H9 (cell line): Measurements from ENCODE around the gene OR2C3. TPM values are rescaled to one million over a fixed set of nuclear protein-coding genes. Genes with fewer than 3 reads are reported as not detected.

ENCODE experiments used
- DNase-seq: peaks from one replicate; pipeline ENCODE4 v3.0.0-alpha.2; 2017
- H2AFZ ChIP-seq: one replicate; pipeline ENCODE4 v1.6.1; 2013; ENCODE audit warnings: mild to moderate bottlenecking, low read length, control low read depth, moderate library complexity
- H2AK5ac ChIP-seq: 2 replicates; pipeline ENCODE4 v1.6.1; 2013; ENCODE audit warnings: low read length, control low read depth, mixed read lengths; ENCODE audit not compliant: insufficient read length
- H2BK120ac ChIP-seq: one replicate; pipeline ENCODE4 v1.6.1; 2013; ENCODE audit warnings: low read depth, mild to moderate bottlenecking, low read length, control low read depth, inconsistent platforms; ENCODE audit not compliant: poor library complexity, severe bottlenecking
- H2BK12ac ChIP-seq: 2 replicates; pipeline ENCODE4 v1.6.1; 2013; ENCODE audit warnings: low read length, control low read depth, mixed read lengths, low read depth; ENCODE audit not compliant: insufficient read length
- H2BK15ac ChIP-seq: 2 replicates; pipeline ENCODE4 v1.6.1; 2013; ENCODE audit warnings: low read depth, low read length, control low read depth
- H2BK20ac ChIP-seq: one replicate; pipeline ENCODE4 v1.6.1; 2013; ENCODE audit warnings: low read depth, mild to moderate bottlenecking, low read length, control low read depth, inconsistent platforms; ENCODE audit not compliant: poor library complexity, severe bottlenecking
- H2BK5ac ChIP-seq: 2 replicates; pipeline ENCODE4 v1.6.1; 2013; ENCODE audit warnings: low read length, control low read depth, mixed read lengths; ENCODE audit not compliant: insufficient read length
- H3K14ac ChIP-seq: 2 replicates; pipeline ENCODE4 v1.6.1; 2013; ENCODE audit warnings: low read length, control low read depth; ENCODE audit not compliant: insufficient read depth
- H3K18ac ChIP-seq: 2 replicates; pipeline ENCODE4 v1.6.1; 2013; ENCODE audit warnings: low read depth, mild to moderate bottlenecking, mixed read lengths, low read length, control low read depth; ENCODE audit not compliant: insufficient read length
- H3K23ac ChIP-seq: 2 replicates; pipeline ENCODE4 v1.6.1; 2013; ENCODE audit warnings: low read length, control low read depth, mixed read lengths, low read depth; ENCODE audit not compliant: insufficient read length
- H3K23me2 ChIP-seq: 2 replicates; pipeline ENCODE4 v1.6.1; 2013; ENCODE audit warnings: low read depth, mild to moderate bottlenecking, mixed read lengths, low read length, control low read depth; ENCODE audit not compliant: insufficient read length, poor library complexity, severe bottlenecking
- H3K27ac ChIP-seq: 2 replicates; pipeline ENCODE4 v1.5.1; 2013; ENCODE audit warnings: low read length, control low read depth, mixed read lengths, low read depth; ENCODE audit not compliant: insufficient read length
- H3K27me3 ChIP-seq: 2 replicates; pipeline ENCODE4 v1.6.1; 2013; ENCODE audit warnings: low read length, control low read depth, inconsistent platforms; ENCODE audit not compliant: insufficient read depth
- H3K4ac ChIP-seq: 2 replicates; pipeline ENCODE4 v1.6.1; 2013; ENCODE audit warnings: low read depth, mild to moderate bottlenecking, control low read depth, inconsistent platforms, low read length, moderate library complexity
- H3K4me1 ChIP-seq: 2 replicates; pipeline ENCODE4 v1.6.1; 2013; ENCODE audit warnings: low read length, control low read depth, inconsistent platforms; ENCODE audit not compliant: insufficient read depth
- H3K4me2 ChIP-seq: 2 replicates; pipeline ENCODE4 v1.6.1; 2013; ENCODE audit warnings: low read length, control low read depth, mixed read lengths; ENCODE audit not compliant: insufficient read length, insufficient read depth
- H3K56ac ChIP-seq: 2 replicates; pipeline ENCODE4 v1.6.1; 2013; ENCODE audit warnings: low read depth, mild to moderate bottlenecking, mixed read lengths, low read length, control low read depth; ENCODE audit not compliant: insufficient read length
- H3K79me1 ChIP-seq: 2 replicates; pipeline ENCODE4 v1.6.1; 2013; ENCODE audit warnings: low read depth, mild to moderate bottlenecking, moderate library complexity, low read length, control low read depth, inconsistent platforms; ENCODE audit not compliant: insufficient read depth, poor library complexity, severe bottlenecking
- H3K79me2 ChIP-seq: 2 replicates; pipeline ENCODE4 v1.6.1; 2013; ENCODE audit warnings: low read length, control low read depth, inconsistent platforms; ENCODE audit not compliant: insufficient read depth
- H3K9ac ChIP-seq: 2 replicates; pipeline ENCODE4 v1.6.1; 2013; ENCODE audit warnings: low read length, control low read depth, mixed read lengths; ENCODE audit not compliant: insufficient read length; ENCODE audit errors: extremely low read depth
- H3K9me3 ChIP-seq: one replicate; pipeline ENCODE4 v1.6.1; 2013; ENCODE audit warnings: low read depth, low read length, inconsistent platforms; ENCODE audit not compliant: control insufficient read depth
- H3T11ph ChIP-seq: one replicate; pipeline ENCODE4 v1.6.1; 2013; ENCODE audit warnings: mild to moderate bottlenecking, low read length, control low read depth, inconsistent platforms
- H4K20me1 ChIP-seq: one replicate; pipeline ENCODE4 v1.6.1; 2013; ENCODE audit not compliant: control insufficient read depth, insufficient read length, insufficient read depth
- H4K5ac ChIP-seq: 2 replicates; pipeline ENCODE4 v1.6.1; 2013; ENCODE audit warnings: low read depth, mild to moderate bottlenecking, mixed read lengths, low read length, control low read depth; ENCODE audit not compliant: insufficient read length
- H4K8ac ChIP-seq: replicated peaks from 2 replicates; pipeline ENCODE4 v1.6.1; 2013; ENCODE audit warnings: low read length, control low read depth, mixed read lengths, low read depth; ENCODE audit not compliant: insufficient read length
- H4K91ac ChIP-seq: 2 replicates; pipeline ENCODE4 v1.6.1; 2013; ENCODE audit warnings: low read depth, mild to moderate bottlenecking, moderate library complexity, mixed read lengths, low read length, control low read depth; ENCODE audit not compliant: insufficient read length
- H3K27ac Mint-ChIP-seq, 3 experiments: 2 replicates in 2 of 3; 3 replicates in 1 of 3; pipeline ENCODE4 v1.8.0; 2020 to 2021; ENCODE audit warnings: mixed read lengths in 3 of 3, mild to moderate bottlenecking in 1 of 3, moderate library complexity in 1 of 3
- H3K27me3 Mint-ChIP-seq: 2 replicates; pipeline ENCODE4 v1.8.0; 2021; ENCODE audit warnings: low read depth, mild to moderate bottlenecking, moderate library complexity, mixed read lengths
- H3K36me3 Mint-ChIP-seq, 3 experiments: 2 replicates in 2 of 3; 3 replicates in 1 of 3; pipeline ENCODE4 v1.8.0; 2020 to 2021; ENCODE audit warnings: low read depth in 3 of 3, mixed read lengths in 3 of 3; ENCODE audit not compliant: insufficient read depth in 1 of 3
- H3K4me1 Mint-ChIP-seq, 2 experiments: 2 replicates each; pipeline ENCODE4 v1.8.0; 2020; ENCODE audit warnings: mixed read lengths in 2 of 2
- H3K4me3 Mint-ChIP-seq, 2 experiments: 2 replicates in 1 of 2; 3 replicates in 1 of 2; pipeline ENCODE4 v1.8.0; 2020 to 2021; ENCODE audit warnings: mild to moderate bottlenecking in 2 of 2, mixed read lengths in 2 of 2, moderate library complexity in 1 of 2
- H3K9me3 Mint-ChIP-seq, 2 experiments: 2 replicates in 1 of 2; 3 replicates in 1 of 2; pipeline ENCODE4 v1.8.0; 2020; ENCODE audit warnings: mild to moderate bottlenecking in 2 of 2, mixed read lengths in 2 of 2, moderate library complexity in 1 of 2
- CTCF ChIP-seq: fragments of 200-600 bp; sonication (generic); conservative IDR thresholded peaks from 3 replicates; pipeline ENCODE4 v1.8.0; 2021; ENCODE audit warnings: antibody characterized with exemption, mild to moderate bottlenecking
- WGBS: extraction: QIAGEN DNeasy Blood & Tissue Kit; methylation state at CpG from one replicate; pipeline ENCODE4 v1.1.7; 2013; ENCODE audit warnings: missing lambda C conversion rate, low lambda C conversion rate, mixed read lengths; ENCODE audit not compliant: insufficient read length; ENCODE audit errors: extremely low coverage; 5-methylcytosine and 5-hydroxymethylcytosine counted together
- total RNA-seq: library from RNA; stranded (reverse); gene quantifications from 2 replicates; pipeline ENCODE4 v1.2.1, GENCODE V29; 2021

The OR2C3 gene
- total RNA-seq, 1 experiment from 2014 or later = not detected

DNA sequence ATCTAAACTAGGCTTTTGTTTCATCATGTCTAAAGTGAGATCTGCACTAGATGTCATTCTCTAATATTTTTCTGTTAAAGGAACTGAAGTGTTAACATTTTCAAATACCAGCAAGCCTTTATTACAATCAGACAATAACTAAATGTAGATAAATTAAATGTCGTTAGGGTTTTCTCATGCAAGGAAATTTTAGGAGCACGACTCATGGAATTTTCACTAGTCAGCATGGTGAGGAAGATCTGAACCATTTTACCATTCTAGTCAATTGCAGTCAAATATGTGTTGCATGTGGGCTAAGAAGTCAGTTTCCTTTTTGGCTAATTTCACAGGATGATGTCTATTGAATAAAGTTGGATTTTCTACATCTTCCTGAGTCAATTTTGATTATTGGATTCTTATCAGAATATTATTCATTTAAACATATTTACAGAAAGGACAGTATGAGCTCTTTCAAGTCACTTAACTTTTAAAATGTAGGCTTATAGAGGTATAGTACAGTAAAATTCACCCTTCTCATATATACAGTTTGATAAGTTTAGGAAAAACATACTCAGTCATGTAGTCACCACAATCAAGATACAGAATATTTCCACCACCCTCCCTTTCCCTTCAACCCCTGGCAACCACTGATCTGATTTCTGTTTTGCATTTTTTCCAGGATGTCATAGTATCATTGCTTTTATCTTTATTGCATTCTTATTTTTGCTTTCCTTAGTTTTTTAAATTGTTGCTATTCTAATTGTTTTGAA lies 21.9 kb upstream of the OR2C3 start:
- Histone ChIP-seq H4K20me1 (no peaks in the 10 kb centered on the region), H3K23me2 (no peaks in the 10 kb centered on the region), H2BK120ac (no peak overlapping the region), H4K8ac (no peak overlapping the region), H3K56ac (no peak overlapping the region), H3K9me3 (no peaks in the 10 kb centered on the region), H2BK15ac (no peak overlapping the region), H3K79me1 (no peaks in the 10 kb centered on the region), H3K79me2 (no peaks in the 10 kb centered on the region), H3T11ph (no peak overlapping the region), H3K27ac (no peak overlapping the region), H2AK5ac (no peak overlapping the region), H4K5ac (no peak overlapping the region), H2AFZ (no peak overlapping the region), H3K23ac (no peak overlapping the region), H2BK20ac (no peak overlapping the region), H2BK5ac (no peak overlapping the region), H3K18ac (no peak overlapping the region), H3K4me2 (no peak overlapping the region), H3K4me1 (no peaks in the 10 kb centered on the region; the same call in 1 of the 2 replicates), H3K27me3 (no peaks in the 10 kb centered on the region), H4K91ac (no peak overlapping the region), H3K9ac (no peak overlapping the region), H3K4ac (no peak overlapping the region), H2BK12ac (no peak overlapping the region), H3K14ac (no peak overlapping the region)
- H3K4me3 Mint-ChIP-seq = no peak overlapping the region
- no peaks in the 10 kb centered on the region for H3K9me3 Mint-ChIP-seq
- WGBS = no CpG with 5 or more reads among the region's 2 CpGs
- no peak for DNase-seq
- no peaks in the 10 kb centered on the region; a peak in 1 of 7 replicates for H3K36me3 Mint-ChIP-seq
- H3K27ac Mint-ChIP-seq = no peak overlapping the region
- no peak for TF ChIP-seq CTCF
- H3K4me1 Mint-ChIP-seq = peaks cover 11% of the 10 kb centered on the region in 2 experiments
- no peaks in the 10 kb centered on the region for H3K27me3 Mint-ChIP-seq
